ENCODE data around the gene UQCC3. TPM values are rescaled to one million over a fixed set of nuclear protein-coding genes. Genes with fewer than 3 reads are reported as not detected.
A peak's percentile ranks its signal among the peaks of the same experiment; 100 is the strongest.
"Not testable (repeated sequence)": the region's sequence is repeated elsewhere in the genome, so short reads cannot be mapped to it uniquely, and the experiment has no call there.

Gene UQCC3
- total RNA-seq, 2 experiments from 2014 or later: 6.7 to 7.4 TPM

- POLR2A ChIA-PET: no interaction called here
Observed at GRCh38 chr11:62687508-62688396, 16.3 kb downstream of the UQCC3 start.

DNA sequence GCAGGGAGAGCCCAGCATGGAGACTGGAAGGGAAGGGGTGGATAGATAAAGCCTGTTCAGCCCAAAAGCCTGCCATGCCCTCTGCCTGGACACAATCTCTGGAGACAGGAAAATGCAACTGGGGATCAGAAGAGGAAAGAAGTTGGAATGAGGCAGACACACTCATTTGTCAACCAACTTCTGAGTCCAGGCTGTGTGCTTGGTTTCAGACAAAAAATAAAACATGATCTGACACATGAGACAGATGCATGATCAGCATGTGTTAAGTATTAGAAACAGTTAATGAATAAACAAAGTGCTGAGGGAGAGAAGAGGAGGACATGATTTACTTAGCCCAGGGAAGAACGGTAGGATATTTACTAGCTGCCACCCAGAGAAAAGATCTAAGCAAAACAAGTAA lies 17.0 kb downstream of the UQCC3 start:
- Mint-ChIP-seq H3K27me3 (peaks cover 10% of the 10 kb centered on the region), H3K9me3 (no peaks in the 10 kb centered on the region), H3K4me1 (no peaks in the 10 kb centered on the region), H3K27ac (no peak overlapping the region), H3K36me3 (ENCODE audit: low read depth) (peaks cover 14% of the 10 kb centered on the region), H3K4me3 (no peak overlapping the region)
- ChIA-PET POLR2A (no interaction called here), CTCF (no interaction called here)
- no peak for DNase-seq

More at GRCh38 chr11:62687508-62688396, 16.3 kb downstream of the UQCC3 start:
- no peaks in the 10 kb centered on the region for H3K9me3 Mint-ChIP-seq
- H3K4me1 Mint-ChIP-seq: no peaks in the 10 kb centered on the region
- CTCF ChIA-PET: interaction anchor here (0.6 to 1.6 kb wide), 2 partner anchors 18 to 94 kb away, joined by 3 read pairs; no protein-coding TSS in a partner anchor
- no peak for DNase-seq
- H3K27me3 Mint-ChIP-seq: peaks cover 10% of the 10 kb centered on the region
- no peak overlapping the region for H3K4me3 Mint-ChIP-seq
- peaks cover 11% of the 10 kb centered on the region for H3K36me3 Mint-ChIP-seq (ENCODE audit: low read depth)
- no peak overlapping the region for H3K27ac Mint-ChIP-seq

GRCh38 chr11:62689421-62690183 lies 18.1 kb downstream of the UQCC3 start, which contains the start of gene LRRN4CL:
Gene LRRN4CL (minus strand): TSS chr11:62689530. CDS start chr11:62688508, 1,022 bp downstream.
- POLR2A ChIA-PET: no interaction called here
- peaks cover 14% of the 10 kb centered on the region for H3K36me3 Mint-ChIP-seq (ENCODE audit: low read depth)
- H3K27me3 Mint-ChIP-seq: peaks cover 10% of the 10 kb centered on the region
- DNase-seq: no peak
- H3K27ac Mint-ChIP-seq: no peak within 1 kb of the TSS
- H3K9me3 Mint-ChIP-seq: no peaks in the 10 kb centered on the region
- CTCF ChIA-PET: interaction anchor here (1.0 to 1.5 kb wide), 4 partner anchors 9 to 90 kb away, joined by 3 to 11 read pairs (median 4); partner anchors contain the start of genes C11orf98 and CSKMT
- no peak within 1 kb of the TSS for H3K4me3 Mint-ChIP-seq
- peaks cover under 1% of the 10 kb centered on the region for H3K4me1 Mint-ChIP-seq

DNA sequence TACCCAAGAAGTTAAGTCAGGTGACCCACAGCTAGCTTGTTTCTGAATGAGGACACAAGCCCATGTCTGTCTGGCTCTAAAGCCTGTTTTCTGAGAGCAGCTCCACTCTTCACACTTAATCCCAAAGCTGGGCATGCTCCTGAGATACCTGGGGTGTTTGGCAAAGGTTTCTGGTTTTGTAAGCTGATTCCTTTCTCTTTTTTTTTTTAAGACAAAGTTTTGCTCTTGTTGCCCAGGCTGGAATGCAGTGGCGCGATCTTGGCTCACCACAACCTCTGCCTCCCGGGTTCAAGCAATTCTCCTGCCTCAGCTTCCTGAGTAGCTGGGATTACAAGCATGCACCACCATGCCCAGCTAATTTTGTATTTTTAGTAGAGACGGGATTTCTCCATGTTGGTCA lies 22.2 kb downstream of the UQCC3 start:
- ChIA-PET CTCF (interaction anchor here (0.6 to 2.8 kb wide), 9 partner anchors 8 to 353 kb away, joined by 3 to 16 read pairs (median 6); partner anchors contain the start of genes LBHD1, TUT1 and UQCC3), POLR2A (interaction anchor here (0.6 kb wide), 1 partner anchor 979 kb away, joined by 3 read pairs; no protein-coding TSS in a partner anchor)
- H3K27ac Mint-ChIP-seq, H3K9me3 Mint-ChIP-seq, H3K4me1 Mint-ChIP-seq, DNase-seq, H3K4me3 Mint-ChIP-seq, H3K27me3 Mint-ChIP-seq: not testable (repeated sequence)
- peaks cover 13% of the 10 kb centered on the region for H3K36me3 Mint-ChIP-seq (ENCODE audit: low read depth)

DNA sequence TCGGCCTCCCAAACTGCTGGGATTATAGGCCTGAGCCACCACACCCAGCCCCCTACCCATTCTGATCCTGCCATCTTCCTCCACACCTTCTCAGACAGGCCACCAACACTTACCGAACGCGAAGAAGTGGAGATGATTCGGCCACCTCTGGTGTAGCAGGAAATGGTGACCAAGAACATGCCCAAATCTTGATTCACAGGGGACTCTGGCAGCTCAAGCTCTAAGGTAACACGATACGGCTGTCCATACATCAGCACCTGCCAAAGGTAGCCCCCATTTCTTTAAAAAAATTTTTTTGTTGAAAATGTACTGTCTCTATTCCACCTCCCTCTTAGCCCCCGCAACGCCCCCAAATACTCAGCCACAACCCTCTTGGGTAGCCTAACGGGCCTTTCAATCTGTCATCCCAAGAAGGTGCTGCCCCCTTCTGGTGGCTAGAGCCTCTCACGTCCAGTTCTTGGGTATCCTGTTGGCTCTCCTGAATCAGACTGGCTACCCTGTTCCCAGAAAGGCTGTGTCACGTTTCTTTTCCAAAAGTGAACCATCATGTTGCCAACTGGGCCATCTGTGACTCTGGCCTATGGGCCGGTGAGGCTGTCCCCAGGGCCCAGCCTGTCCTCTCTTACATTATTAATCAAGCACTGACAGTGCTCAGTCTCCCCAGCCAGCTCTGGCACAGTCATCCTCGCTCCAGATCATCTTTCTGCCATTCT lies 23.1 kb downstream of the UQCC3 start:
- Mint-ChIP-seq H3K4me3 (no peak overlapping the region), H3K27ac (no peak overlapping the region), H3K9me3 (no peaks in the 10 kb centered on the region), H3K36me3 (ENCODE audit: low read depth) (peaks cover 13% of the 10 kb centered on the region), H3K27me3 (no peaks in the 10 kb centered on the region), H3K4me1 (peaks cover 5% of the 10 kb centered on the region)
- CTCF ChIA-PET: interaction anchor here (0.7 to 2.8 kb wide), 11 partner anchors 9 to 300 kb away, joined by 3 to 16 read pairs (median 5); partner anchors contain the start of genes LBHD1, TUT1 and UQCC3
- POLR2A ChIA-PET: interaction anchor here (0.7 kb wide), 1 partner anchor 124 kb away, joined by 3 read pairs; no protein-coding TSS in a partner anchor
- peak; percentile 83 for DNase-seq

- Mint-ChIP-seq H3K4me1 (peaks cover 21% of the 10 kb centered on the region), H3K27me3 (no peaks in the 10 kb centered on the region), H3K27ac (no peak overlapping the region), H3K36me3 (ENCODE audit: low read depth) (peaks cover 25% of the 10 kb centered on the region), H3K4me3 (no peak overlapping the region), H3K9me3 (no peaks in the 10 kb centered on the region)
- POLR2A ChIA-PET: no interaction called here
- DNase-seq: no peak
- CTCF ChIA-PET: interaction anchor here (1.2 to 1.4 kb wide), 2 partner anchors 10 to 108 kb away, joined by 3 to 6 read pairs; no protein-coding TSS in a partner anchor
Observed at GRCh38 chr11:62702246-62702645, 30.8 kb downstream of the UQCC3 start.

DNA sequence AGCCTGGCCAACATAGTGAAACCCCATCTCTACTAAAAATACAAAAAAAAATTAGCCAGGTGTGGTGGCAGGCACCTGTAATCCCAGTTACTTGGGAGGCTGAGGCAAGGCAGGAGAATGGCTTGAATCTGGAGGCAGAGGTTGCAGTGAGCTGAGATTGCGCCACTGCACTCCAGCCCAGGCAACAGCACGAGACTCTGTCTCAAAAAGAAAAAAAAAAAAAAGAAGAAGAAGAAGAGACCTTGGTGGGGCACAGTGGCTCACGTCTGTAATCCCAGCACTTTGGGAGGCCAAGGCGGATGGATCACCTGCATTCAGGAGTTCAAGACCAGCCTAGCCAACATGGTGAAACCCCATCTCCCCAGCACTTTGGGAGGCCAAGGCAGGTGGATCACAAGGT lies 32.4 kb downstream of the UQCC3 start:
- H3K27me3 Mint-ChIP-seq, POLR2A ChIA-PET, H3K27ac Mint-ChIP-seq, H3K9me3 Mint-ChIP-seq, H3K4me3 Mint-ChIP-seq, DNase-seq: not testable (repeated sequence)
- CTCF ChIA-PET: interaction anchor here (0.7 to 2.3 kb wide), 3 partner anchors 10 to 71 kb away, joined by 4 to 11 read pairs (median 4); no protein-coding TSS in a partner anchor
- H3K36me3 Mint-ChIP-seq (ENCODE audit: low read depth): peaks cover 24% of the 10 kb centered on the region
- peaks cover 38% of the 10 kb centered on the region for H3K4me1 Mint-ChIP-seq

GRCh38 chr11:62705413-62705812 lies 33.9 kb downstream of the UQCC3 start:
- peak overlapping the region; percentile 81 for H3K27ac Mint-ChIP-seq
- H3K9me3 Mint-ChIP-seq: no peaks in the 10 kb centered on the region
- no peaks in the 10 kb centered on the region for H3K27me3 Mint-ChIP-seq
- peaks cover 33% of the 10 kb centered on the region for H3K36me3 Mint-ChIP-seq (ENCODE audit: low read depth)
- ChIA-PET POLR2A (interaction anchor here (0.7 kb wide), 1 partner anchor 21 kb away, joined by 3 read pairs; the partner anchor contains the start of gene HNRNPUL2), CTCF (interaction anchor here (0.7 to 3.1 kb wide), 12 partner anchors 11 to 310 kb away, joined by 3 to 15 read pairs (median 3); partner anchors contain the start of genes TMEM179B, TUT1 and UBXN1)
- H3K4me1 Mint-ChIP-seq: peaks cover 44% of the 10 kb centered on the region
- H3K4me3 Mint-ChIP-seq: peak overlapping the region; percentile 88
- DNase-seq: no peak

GRCh38 chr11:62705880-62706849 lies 34.7 kb downstream of the UQCC3 start:
- POLR2A ChIA-PET: interaction anchor here (0.6 to 0.7 kb wide), 2 partner anchors 21 to 34 kb away, joined by 3 read pairs; partner anchors contain the start of genes HNRNPUL2 and LBHD1
- peaks cover 49% of the 10 kb centered on the region for H3K4me1 Mint-ChIP-seq

DNA sequence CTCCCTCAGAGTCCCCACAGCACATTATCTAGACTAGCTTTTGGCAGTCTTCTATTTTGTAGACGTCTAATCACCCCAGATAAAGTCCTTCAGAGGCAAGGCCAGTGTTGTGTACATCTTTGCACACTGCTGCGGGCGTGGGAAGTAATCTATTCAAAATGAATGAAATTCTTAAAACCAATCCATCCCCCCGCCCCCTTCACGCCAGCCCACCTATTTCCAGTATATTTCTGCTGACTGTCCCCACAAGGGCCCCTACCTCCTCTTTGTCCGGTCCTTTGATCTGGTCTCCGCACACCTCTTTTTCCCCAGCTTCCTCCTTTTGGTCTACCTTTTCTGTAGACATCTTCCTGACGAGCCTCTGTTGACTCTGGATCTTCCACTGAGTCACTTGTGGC lies 35.4 kb downstream of the UQCC3 start:
- CTCF ChIA-PET: interaction anchor here (0.6 to 3.1 kb wide), 10 partner anchors 8 to 174 kb away, joined by 3 to 15 read pairs (median 4); partner anchors contain the start of genes LBHD1, SLC3A2, TMEM179B and UQCC3
- Mint-ChIP-seq H3K4me1 (peaks cover 53% of the 10 kb centered on the region), H3K27me3 (no peaks in the 10 kb centered on the region)

More at GRCh38 chr11:62705880-62706849, 34.7 kb downstream of the UQCC3 start:
- peak overlapping the region; percentile 81 for H3K27ac Mint-ChIP-seq
- H3K36me3 Mint-ChIP-seq (ENCODE audit: low read depth): peaks cover 34% of the 10 kb centered on the region
- H3K4me3 Mint-ChIP-seq: peak overlapping the region; percentile 88
- DNase-seq: peak; percentile 94
- no peaks in the 10 kb centered on the region for H3K9me3 Mint-ChIP-seq
- H3K27me3 Mint-ChIP-seq: no peaks in the 10 kb centered on the region
- CTCF ChIA-PET: interaction anchor here (0.7 to 3.1 kb wide), 17 partner anchors 9 to 311 kb away, joined by 3 to 15 read pairs (median 3); partner anchors contain the start of genes LBHD1, SLC3A2, TMEM179B and TUT1

More for the DNA sequence above, 35.4 kb downstream of the UQCC3 start:
- Mint-ChIP-seq H3K36me3 (ENCODE audit: low read depth) (peaks cover 32% of the 10 kb centered on the region), H3K27ac (peak overlapping the region; percentile 72), H3K4me3 (peak overlapping the region; percentile 88), H3K9me3 (no peaks in the 10 kb centered on the region)
- no peak for DNase-seq
- POLR2A ChIA-PET: interaction anchor here (0.6 kb wide), 1 partner anchor 35 kb away, joined by 3 read pairs; the partner anchor contains the start of gene LBHD1
